GM12875 (cell line): Measurements from ENCODE around the gene ACOX1.

Source experiments
- H3K4me3 ChIP-seq: one replicate; pipeline ENCODE4 v1.5.1; 2011; ENCODE audit warnings: low read depth, low read length, control low read depth
- CTCF ChIP-seq: IDR thresholded peaks from 2 replicates; pipeline ENCODE4 v1.5.1; 2011; ENCODE audit warnings: low read depth, mild to moderate bottlenecking, control low read depth, inconsistent platforms, low read length, moderate library complexity, borderline replicate concordance; ENCODE audit not compliant: insufficient read depth

The ACOX1 gene

GRCh38 chr17:75909051-75909811 lies 69.7 kb downstream of the ACOX1 start:
- no peak overlapping the region for H3K4me3 ChIP-seq
- TF ChIP-seq CTCF = no peak

GRCh38 chr17:75908201-75908600 lies 70.8 kb downstream of the ACOX1 start:
- H3K4me3 ChIP-seq = no peak overlapping the region
- no peak for TF ChIP-seq CTCF

GRCh38 chr17:75906143-75906884 lies 72.7 kb downstream of the ACOX1 start:
- H3K4me3 ChIP-seq = no peak overlapping the region
- no peak for TF ChIP-seq CTCF

- H3K4me3 ChIP-seq = peak within 1 kb of the TSS; percentile 88
- peak; percentile 94 for TF ChIP-seq CTCF
Observed at GRCh38 chr17:75904749-75905521, 74.0 kb downstream of the ACOX1 start, which contains the start of gene MRPL38. TSS of gene MRPL38 (minus strand) at chr17:75904884. CDS start at chr17:75904875, 9 bp downstream.

GRCh38 chr17:75902406-75902805 lies 76.6 kb downstream of the ACOX1 start:
- no peak overlapping the region for H3K4me3 ChIP-seq
- no peak for TF ChIP-seq CTCF

GRCh38 chr17:75901727-75902126 lies 77.2 kb downstream of the ACOX1 start:
- H3K4me3 ChIP-seq = no peak overlapping the region
- no peak for TF ChIP-seq CTCF
